Esophagus squamous epithelium (tissue), 5 donors: ENCODE results near the gene MGAT5. TPM values are rescaled to one million over a fixed set of nuclear protein-coding genes. Genes with fewer than 3 reads are reported as not detected.

Experiments used
- DNase-seq: peaks from one replicate; lab custom pipeline; 2025; lab: John Stamatoyannopoulos, UW
- H3K27ac ChIP-seq, 4 donors: fragments of 200-600 bp; sonication (generic); one replicate each; pipeline ENCODE4 v1.5.1; 2016 to 2019; ENCODE audit warnings: mild to moderate bottlenecking in 1 of 4
- H3K27me3 ChIP-seq, 4 donors: fragments of 200-600 bp; sonication (generic); 1 replicate in 3 of 4; 2 replicates in 1 of 4; pipeline versions ENCODE4 v1.5.1 to v1.6.0; 2017 to 2021; ENCODE audit warnings: antibody characterized with exemption in 1 of 4
- H3K36me3 ChIP-seq, 3 donors: fragments of 200-600 bp; sonication (generic); one replicate each; pipeline ENCODE4 v1.5.1; 2016 to 2019
- H3K4me1 ChIP-seq, 3 donors: fragments of 200-600 bp; sonication (generic); one replicate each; pipeline ENCODE4 v1.5.1; 2017 to 2019
- H3K4me3 ChIP-seq, 4 donors: fragments of 200-600 bp; sonication (generic); 1 replicate in 3 of 4; 2 replicates in 1 of 4; pipeline ENCODE4 v1.5.1; 2016 to 2019; ENCODE audit warnings: mild to moderate bottlenecking in 2 of 4, moderate library complexity in 1 of 4
- H3K9me3 ChIP-seq, 3 donors: fragments of 200-600 bp; sonication (generic); one replicate each; pipeline ENCODE4 v1.5.1; 2016 to 2019
- CTCF ChIP-seq, 6 experiments: fragments of 450-650 bp in 4 of 6; fragments of 200-600 bp in 2 of 6; sonication (generic) in 2 of 6; IDR thresholded peaks; one replicate each; pipeline ENCODE4 v1.5.1; 2016 to 2019; ENCODE audit warnings: antibody characterized with exemption in 6 of 6, mild to moderate bottlenecking in 4 of 6, moderate library complexity in 4 of 6
- POLR2A ChIP-seq, 4 donors: fragments of 450-650 bp; IDR thresholded peaks; one replicate each; pipeline ENCODE4 v1.6.1; 2017; ENCODE audit warnings: antibody characterized with exemption in 4 of 4, mild to moderate bottlenecking in 4 of 4, moderate library complexity in 3 of 4
- WGBS, 2 donors: methylation state at CpG; one replicate each; pipeline ENCODE4 v1.1.5; 2018; 5-methylcytosine and 5-hydroxymethylcytosine counted together
- intact Hi-C: fragments of 100-400 bp; cut with DNase I; formaldehyde crosslinking; loops from one replicate; pipeline ENCODE4 v1.15.0; 2022
- total RNA-seq, 4 donors: library from RNA; depleted of rRNA; stranded (reverse); fragments of >200 nt; gene quantifications; one replicate each; pipeline ENCODE4 v1.1.0, GENCODE V29; 2016
- donor health status: DM: yes; HTN: yes; CAD: no.

Gene MGAT5
- total RNA-seq, 4 donors from 2014 or later: 14.2 to 29.2 (median 24.6) TPM

DNA sequence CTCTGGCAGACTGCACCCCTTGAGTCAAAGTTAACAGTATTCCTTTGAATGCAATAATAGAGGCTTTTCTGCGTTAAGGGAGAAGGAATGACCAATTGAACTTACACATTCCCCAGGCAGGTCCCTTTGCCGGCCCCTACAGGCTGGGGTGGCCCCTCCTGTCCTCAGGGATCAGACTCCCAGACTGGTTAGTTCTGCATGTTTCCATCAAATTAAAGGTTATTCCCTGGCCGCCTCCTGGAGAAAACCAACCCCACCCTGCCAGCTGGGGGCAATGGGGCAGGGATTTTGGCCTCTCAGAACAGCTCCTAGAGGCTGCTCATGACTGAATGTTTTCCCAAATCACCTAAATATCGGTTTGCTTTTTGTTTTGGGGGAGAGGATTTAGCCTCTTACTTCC lies 199.6 kb downstream of the MGAT5 start:
- intact Hi-C loops: no loop called here
- no peak for DNase-seq
- H3K27ac ChIP-seq: no peak overlapping the region
- H3K4me1 ChIP-seq: no peaks in the 10 kb centered on the region
- no peak overlapping the region for H3K4me3 ChIP-seq
- peaks cover 0 to 20% (median 0%) of the 10 kb centered on the region in 3 donors for H3K36me3 ChIP-seq
- 86 to 87% methylated on average over 4 of the region's 4 CpGs for WGBS, 2 donors
- H3K27me3 ChIP-seq: no peaks in the 10 kb centered on the region
- TF ChIP-seq CTCF (IDR thresholded peaks at IDR 0.05) (no peak), POLR2A (IDR thresholded peaks at IDR 0.05) (no peak)
- H3K9me3 ChIP-seq: no peaks in the 10 kb centered on the region

GRCh38 chr2:134453973-134454372 lies 200.1 kb downstream of the MGAT5 start:
- H3K27me3 ChIP-seq: no peaks in the 10 kb centered on the region
- H3K9me3 ChIP-seq: no peaks in the 10 kb centered on the region
- peaks cover 0 to 15% (median 0%) of the 10 kb centered on the region in 3 donors for H3K36me3 ChIP-seq
- H3K27ac ChIP-seq: no peak overlapping the region
- 58 to 94% methylated on average over 2 to 5 of the region's 10 CpGs for WGBS, 2 donors
- no peak for DNase-seq
- intact Hi-C loops: no loop called here
- H3K4me3 ChIP-seq: no peak overlapping the region
- no peaks in the 10 kb centered on the region for H3K4me1 ChIP-seq
- TF ChIP-seq CTCF (IDR thresholded peaks at IDR 0.05) (no peak), POLR2A (IDR thresholded peaks at IDR 0.05) (no peak)

DNA sequence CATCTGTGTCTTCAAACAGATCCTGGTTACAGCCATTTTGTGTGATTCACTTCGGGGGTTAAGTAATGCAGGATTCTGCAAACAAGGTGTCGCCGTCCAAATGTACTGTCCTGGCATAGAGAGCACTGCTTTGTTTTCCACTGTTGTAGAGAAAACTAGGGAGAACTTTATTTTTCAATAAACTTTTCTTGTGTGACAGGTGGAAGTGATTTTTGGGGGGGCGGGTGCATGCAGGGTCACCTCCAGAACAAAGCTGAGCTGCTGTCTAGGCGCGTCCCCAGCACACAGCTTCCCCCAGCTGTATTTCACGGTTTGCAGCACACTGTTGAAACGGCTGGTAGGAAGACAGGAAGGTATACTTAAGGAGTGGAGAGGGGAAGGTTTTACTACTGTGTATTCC lies 200.6 kb downstream of the MGAT5 start:
- peaks cover 0 to 11% (median 0%) of the 10 kb centered on the region in 3 donors for H3K36me3 ChIP-seq
- H3K4me1 ChIP-seq: no peaks in the 10 kb centered on the region
- no peaks in the 10 kb centered on the region for H3K9me3 ChIP-seq
- 74 to 88% methylated on average over 8 of the region's 8 CpGs for WGBS, 2 donors
- no peak overlapping the region for H3K27ac ChIP-seq
- no peaks in the 10 kb centered on the region for H3K27me3 ChIP-seq
- TF ChIP-seq CTCF (IDR thresholded peaks at IDR 0.05): no peak
- DNase-seq: no peak
- H3K4me3 ChIP-seq: no peak overlapping the region
- intact Hi-C loops: no loop called here

DNA sequence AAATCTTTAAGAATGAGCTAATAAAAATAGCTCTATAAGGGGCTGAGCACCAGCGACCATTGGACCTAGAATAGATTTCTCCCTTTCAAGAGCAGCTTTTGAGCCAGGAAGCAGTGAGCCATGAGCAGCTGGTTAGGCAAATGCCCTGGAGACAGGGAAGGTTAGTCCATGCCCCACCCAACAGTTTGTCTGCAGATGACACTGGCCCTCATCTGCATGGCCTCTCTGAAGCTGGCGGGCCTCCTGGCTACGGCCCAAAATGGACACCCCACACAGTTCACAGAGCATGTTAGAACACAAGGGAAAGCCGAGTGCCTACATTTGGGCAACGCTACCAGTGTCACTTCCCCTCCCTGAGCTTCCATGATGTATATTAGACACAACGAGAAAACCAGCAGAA lies 201.1 kb downstream of the MGAT5 start:
- Histone ChIP-seq H3K36me3 (peaks cover 0 to 6% (median 0%) of the 10 kb centered on the region in 3 donors), H3K27me3 (no peaks in the 10 kb centered on the region), H3K4me1 (no peaks in the 10 kb centered on the region), H3K27ac (no peak overlapping the region), H3K9me3 (no peaks in the 10 kb centered on the region), H3K4me3 (no peak overlapping the region)
- 83 to 97% methylated on average over 3 to 6 of the region's 6 CpGs for WGBS, 2 donors
- no peak for DNase-seq
- intact Hi-C loops: no loop called here
- TF ChIP-seq CTCF (IDR thresholded peaks at IDR 0.05) (no peak), POLR2A (IDR thresholded peaks at IDR 0.05) (no peak)

- Histone ChIP-seq H3K27ac (no peak overlapping the region), H3K4me1 (no peaks in the 10 kb centered on the region), H3K4me3 (no peak overlapping the region), H3K36me3 (peaks cover 0 to under 1% (median 0%) of the 10 kb centered on the region in 3 donors), H3K27me3 (no peaks in the 10 kb centered on the region), H3K9me3 (no peaks in the 10 kb centered on the region)
- 83 to 85% methylated on average over 4 to 7 of the region's 10 CpGs for WGBS, 2 donors
- DNase-seq: no peak
- no peak for TF ChIP-seq CTCF (IDR thresholded peaks at IDR 0.05)
- no peak for TF ChIP-seq POLR2A (IDR thresholded peaks at IDR 0.05)
- intact Hi-C loops: no loop called here
Measured at GRCh38 chr2:134455426-134455825, 201.6 kb downstream of the MGAT5 start.
